T-helper 2 cell treated with Interferon-gamma antibody and Interleukin-4, amounts not matched to agents 100 ng/mL and 5 ng/mL, for 36 hours (primary cell): ENCODE results near the gene CPSF7. TPM values are rescaled to one million over a fixed set of nuclear protein-coding genes. Genes with fewer than 3 reads are reported as not detected.
"Not testable (repeated sequence)": the region's sequence is repeated elsewhere in the genome, so short reads cannot be mapped to it uniquely, and the experiment has no call there.

Experiments
- intact Hi-C: fragments of 100-400 bp; cut with micrococcal nuclease; formaldehyde crosslinking; loops from one replicate; pipeline ENCODE4 v1.15.1; 2023
- total RNA-seq: library from RNA; stranded (reverse); gene quantifications from 2 replicates; pipeline ENCODE4 v1.2.3, GENCODE V29; 2022

CPSF7 gene
- total RNA-seq, 1 donor from 2014 or later, result 120 TPM

DNA sequence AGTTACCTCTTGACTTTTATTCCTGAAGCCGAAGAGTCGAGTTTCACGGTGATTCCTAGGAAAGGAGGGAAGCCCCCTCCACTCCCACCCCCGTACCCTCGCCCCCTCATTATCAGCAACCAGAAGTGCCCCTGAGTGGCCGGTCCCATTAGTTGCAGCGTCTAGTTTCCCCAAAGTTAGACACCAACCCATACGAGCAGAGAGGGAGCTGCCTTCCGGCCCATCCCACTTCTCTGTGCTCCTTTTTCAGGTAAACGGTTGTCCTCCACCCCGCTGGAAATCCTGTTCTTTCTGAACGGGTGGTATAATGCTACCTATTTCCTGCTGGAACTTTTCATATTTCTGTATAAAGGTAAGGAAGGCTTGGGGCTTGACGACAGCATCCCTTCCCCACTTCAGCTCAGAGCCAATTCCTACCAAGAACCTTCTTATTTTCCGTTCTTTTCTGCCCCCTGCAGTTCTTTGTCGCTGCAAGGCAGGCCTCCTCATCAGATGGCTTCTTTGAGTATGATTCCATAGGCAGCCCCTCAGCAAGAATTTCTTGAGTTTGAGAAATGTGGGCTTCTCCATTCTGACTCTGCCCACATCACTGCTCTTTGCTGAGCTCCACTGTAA, 36.7 kb downstream of the CPSF7 start:
- intact Hi-C loops, result loop anchor here (1.0 to 2.0 kb wide), 3 partner anchors 31 to 56 kb away; partner anchors contain the start of genes CPSF7 and TMEM138

DNA sequence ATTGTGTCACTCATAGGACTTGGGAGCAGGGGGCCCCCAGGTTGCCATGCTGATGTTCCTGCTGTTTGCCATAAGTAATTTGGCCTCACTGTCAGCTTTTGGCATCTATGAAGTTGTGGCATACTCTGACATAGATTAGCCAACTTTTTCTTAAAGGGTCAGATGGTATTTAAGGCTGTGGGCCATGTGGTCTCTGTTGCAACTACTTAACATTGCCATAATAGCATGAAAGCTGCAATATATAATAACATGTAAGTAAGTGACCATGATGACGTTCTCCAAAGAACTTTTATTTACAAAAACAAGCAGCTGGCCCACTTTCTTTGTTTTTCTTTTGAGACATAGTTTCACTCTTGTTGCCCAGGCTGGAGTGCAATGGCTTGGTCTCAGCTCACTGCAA, 39.6 kb downstream of the CPSF7 start:
- intact Hi-C loops, result no loop called here

DNA sequence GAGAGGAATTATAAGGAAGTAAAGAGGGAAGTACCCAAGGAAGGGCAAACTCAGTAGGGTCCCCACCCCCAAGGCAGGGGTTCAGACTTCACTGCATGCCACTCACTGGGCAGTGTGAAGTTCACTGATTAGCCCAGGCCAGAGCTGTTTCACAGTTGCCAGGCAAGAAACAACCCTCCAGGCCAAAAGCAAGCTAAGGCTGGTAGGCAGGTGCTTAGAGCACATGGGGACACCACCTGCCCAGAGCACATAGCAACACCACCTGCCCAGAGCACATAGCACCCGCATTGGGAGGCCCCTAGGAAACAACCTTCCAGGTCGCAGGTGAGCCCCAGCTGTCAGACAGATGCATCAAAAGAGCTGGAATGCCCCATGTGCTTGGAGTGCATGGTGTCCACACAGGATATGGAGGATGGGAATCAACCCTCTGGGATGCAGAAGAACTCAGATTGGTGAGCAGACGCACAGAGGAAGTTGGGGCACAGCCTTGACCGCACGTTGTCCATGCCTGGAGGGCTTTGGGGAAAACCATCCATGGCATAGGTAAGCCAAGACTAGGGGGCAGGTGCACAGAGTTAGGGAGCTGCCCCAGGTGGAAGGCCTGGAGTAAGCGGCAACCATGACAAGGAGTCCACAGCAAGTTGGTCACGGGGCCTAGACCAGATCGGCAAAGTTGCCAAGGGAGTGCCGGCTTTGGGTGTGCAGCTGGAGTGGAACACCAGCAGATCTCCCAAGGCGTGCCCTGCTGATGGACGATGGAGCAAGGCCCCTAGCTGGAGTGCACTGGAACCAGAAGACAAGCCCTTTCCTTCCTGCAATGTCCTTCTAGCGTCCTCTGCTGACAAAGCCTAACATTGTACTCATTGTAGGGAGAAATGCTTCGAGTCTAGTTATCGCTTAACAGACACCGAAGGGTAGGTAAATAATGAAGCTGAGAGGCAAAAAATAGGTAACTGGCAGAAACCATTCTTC, 45.2 kb downstream of the CPSF7 start:
- intact Hi-C loops, result loop anchor here (1.0 kb wide), 3 partner anchors 22 to 130 kb away; partner anchors contain the start of gene TMEM138

DNA sequence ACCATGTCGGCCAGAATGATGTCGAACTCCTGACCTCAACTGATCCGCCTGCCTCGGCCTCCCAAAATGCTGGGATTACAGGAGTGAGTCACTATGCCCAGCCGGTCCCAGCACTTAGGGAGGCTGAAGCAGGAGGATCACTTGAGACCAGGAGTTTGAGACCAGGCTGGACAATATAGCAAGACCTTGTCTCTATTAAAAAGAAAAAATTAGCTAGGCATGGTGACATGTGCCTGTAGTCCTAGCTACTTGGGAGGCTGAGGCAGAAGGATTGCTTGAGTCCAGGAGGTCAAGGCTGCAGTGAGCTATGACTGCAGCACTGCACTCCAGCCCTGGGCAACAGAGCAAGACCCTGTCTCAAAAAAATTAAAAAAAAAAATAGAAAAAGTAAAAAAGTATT, 45.9 kb downstream of the CPSF7 start:
- intact Hi-C loops, result not testable (repeated sequence)

DNA sequence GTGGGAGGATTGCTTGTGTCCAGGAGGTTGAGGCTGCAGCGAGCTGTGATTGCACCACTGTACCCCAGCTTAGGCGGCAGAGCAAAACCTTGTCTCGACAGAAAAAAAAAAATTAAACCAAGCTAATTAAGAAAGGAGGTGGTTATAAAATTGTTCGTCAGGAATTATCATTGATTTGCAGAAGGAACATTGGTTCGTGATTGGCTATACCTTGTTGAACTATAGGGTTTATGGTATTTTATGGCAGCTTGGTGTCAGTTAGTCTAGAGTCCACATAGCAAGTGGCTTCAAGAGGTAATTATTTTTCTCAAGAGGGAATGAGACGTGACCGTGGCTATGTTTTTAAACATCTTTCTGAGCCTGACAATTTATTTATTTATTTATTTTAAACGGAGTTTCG, 48.9 kb downstream of the CPSF7 start:
- intact Hi-C loops, result no loop called here

DNA sequence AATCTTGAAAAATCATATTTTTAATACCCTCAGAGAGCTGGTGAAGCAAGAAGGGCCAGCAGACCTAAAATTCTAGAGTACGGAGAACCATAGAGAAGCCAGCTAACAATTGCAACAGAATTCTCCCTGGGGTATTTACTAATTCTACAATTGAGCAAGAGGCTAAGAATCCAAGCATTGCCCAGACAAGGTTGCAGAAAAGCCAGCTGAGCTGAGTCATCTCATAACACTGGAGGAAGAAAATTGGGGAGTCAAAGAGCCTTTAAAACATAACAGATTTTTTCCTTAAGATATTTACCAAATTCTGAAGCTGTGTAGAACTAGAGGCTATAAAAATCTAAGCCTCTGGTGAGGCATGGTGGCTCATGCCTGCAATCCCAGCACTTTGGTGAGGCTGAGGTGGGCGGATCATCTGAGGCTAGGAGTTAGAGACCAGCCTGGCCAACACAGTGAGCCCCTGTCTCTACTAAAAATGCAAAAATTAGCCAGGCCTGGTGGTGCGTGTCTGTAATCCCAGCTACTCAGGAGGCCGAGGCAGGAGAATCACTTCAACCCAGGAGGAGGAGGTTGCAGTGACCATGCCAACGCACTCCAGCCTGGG, 51.0 kb downstream of the CPSF7 start:
- intact Hi-C loops, result no loop called here

DNA sequence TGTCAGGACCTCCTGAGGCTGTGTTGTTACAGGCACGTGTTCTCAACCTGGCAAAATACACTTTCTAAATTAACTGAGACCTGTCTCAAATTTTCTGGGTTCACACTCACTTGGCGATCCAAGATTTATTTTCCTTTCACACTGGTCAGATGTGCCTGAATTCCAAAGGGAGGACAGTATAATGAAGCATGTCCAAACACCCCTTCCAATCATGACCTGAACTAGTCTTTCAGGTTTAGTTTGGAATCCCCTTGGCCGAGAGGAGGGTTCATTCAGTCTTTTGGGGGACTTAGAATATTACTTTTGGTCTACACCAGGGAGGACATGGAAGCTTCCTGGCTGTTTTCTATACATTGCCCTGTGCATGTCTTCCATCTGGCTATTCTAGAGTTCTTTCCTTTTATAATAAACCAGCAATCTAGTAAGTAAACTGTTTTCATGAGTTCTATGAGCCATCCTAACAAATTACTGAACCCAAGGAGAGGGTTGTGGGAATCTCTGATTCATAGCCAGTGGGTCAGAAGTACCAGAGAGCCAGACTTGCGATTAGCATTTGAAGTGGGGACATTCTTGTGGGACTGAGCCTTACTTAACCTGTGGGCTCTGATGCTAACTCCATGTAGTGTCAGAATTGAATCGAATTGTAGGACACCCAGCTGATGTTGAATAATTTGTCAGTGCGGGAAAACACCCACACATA, 52.2 kb downstream of the CPSF7 start:
- intact Hi-C loops, result no loop called here

DNA sequence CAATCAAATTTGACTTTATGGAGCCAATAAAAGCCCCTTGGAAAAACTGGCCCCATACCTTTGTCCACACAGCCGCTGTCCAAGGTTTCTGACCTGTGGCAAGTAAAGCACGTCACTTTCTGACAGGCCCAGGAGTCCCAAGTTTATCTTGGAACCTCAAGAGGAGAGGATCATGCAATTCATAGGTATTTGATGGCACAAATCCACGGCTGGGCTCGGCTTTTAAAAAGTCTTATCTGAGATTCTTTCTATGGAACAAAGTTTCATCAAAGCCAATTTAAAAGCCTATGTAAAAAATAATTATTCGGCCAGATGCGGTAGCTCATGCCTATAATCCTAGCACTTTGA, 54.0 kb downstream of the CPSF7 start:
- intact Hi-C loops, result no loop called here

DNA sequence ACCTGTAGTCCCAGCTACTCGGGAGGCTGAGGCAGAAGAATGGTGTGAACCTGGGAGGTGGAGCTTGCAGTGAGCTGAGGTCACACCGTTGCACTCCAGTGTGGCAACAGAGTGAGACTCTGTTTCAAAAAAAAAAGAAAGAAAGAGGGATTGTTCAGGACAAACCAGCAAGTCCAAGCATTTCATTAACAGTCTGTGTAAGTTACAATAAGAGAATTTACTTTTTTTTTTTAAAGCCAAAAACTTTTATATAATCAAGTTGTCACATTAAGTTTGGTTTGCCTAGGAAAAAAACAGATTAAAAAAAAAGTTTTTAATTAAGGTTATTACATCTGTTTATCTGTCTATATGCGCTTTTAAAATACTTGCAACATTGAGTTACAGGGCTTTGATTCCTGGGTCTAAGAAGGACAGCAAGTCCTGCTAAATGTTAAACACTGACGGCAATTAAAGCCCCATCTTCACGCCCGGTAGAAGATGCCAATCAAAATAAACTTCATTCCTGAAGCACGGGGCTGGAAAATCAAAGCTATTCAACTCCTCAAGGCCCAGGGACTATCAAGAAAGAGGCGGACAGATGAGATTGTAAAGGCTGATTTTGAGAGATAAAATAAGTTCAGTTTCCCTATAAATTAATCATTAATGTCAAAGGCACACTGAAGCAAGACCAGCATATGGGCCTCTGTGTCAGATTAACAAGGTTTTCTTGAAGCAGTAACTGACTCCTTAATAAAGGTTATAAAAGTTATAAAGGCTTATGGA, 56.9 kb downstream of the CPSF7 start:
- intact Hi-C loops, result no loop called here

DNA sequence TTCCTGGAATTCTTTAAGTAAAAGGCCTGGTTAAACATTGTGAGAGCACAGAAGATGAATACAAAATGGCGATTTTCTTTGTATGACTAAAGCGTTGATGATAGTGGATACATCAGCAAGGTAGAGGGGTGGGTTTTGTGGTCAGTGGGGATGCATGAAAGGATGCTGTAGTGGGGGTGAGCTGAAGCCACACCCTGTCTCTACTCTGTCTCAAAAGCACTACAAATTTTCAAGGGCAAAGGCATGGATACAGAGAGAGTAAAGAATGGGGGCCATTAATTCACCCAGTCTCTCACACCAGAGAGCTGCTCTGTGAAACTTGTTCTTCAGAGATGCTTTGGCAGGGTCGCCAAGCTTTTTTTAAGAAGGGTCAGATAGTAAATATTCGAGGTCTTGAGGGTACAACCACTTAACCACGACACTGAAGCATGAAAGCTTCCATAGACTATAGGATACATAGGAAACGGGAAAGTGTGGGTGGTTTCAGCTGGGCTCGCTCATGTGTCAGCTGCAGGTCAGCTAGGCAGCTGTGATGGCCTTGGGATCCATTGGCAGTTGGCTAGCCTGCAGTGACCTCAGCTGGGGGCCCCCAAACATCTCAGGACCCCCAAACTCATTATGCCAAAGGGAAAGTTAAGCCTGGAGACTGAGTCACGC, 59.3 kb downstream of the CPSF7 start:
- intact Hi-C loops, result no loop called here

DNA sequence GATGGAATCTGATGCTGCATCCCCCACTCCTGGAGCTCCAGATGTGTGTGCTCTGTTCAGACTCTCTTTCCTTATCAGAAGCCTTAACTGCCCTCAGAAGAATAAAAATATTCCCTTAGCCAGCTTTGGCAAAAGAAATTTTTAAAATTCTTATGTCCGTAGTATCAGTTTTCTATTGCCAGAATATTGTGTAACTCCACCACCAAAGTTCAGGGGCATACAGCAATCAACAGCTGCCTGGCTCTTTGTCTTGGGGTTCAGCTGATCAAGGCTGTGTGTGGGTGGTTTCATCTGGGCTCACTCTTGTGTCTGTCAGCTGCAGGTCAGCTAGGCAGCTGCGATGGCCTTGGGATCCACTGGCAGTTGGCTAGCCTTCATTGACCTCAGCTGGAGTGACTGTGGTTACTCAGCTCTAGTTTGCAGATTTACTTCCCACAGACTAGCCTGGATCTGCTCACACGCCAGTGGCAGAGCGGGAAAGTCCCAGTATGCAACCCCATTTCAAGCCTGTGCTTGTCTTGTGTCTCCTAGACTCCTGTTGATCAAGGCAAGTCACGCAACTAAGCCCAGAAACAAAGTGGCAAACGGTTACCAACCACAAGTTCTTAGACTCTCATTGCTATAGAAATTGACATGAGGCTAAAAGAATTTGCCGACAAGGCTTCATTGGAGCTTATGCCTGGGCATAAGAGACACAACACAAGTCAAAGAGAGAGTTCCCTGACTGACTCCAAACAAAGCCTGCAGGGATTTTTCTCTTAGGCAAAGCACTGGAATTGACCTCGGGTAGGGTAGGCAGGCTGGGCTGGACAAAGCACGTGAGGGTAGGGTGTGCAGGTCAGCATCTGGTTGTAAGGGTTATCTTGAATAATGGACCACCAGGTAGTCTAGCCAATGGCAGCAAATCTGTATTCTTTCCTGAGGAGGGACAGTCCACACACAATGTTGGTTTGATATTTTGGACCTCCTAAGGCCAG, 60.1 kb downstream of the CPSF7 start:
- intact Hi-C loops, result no loop called here

DNA sequence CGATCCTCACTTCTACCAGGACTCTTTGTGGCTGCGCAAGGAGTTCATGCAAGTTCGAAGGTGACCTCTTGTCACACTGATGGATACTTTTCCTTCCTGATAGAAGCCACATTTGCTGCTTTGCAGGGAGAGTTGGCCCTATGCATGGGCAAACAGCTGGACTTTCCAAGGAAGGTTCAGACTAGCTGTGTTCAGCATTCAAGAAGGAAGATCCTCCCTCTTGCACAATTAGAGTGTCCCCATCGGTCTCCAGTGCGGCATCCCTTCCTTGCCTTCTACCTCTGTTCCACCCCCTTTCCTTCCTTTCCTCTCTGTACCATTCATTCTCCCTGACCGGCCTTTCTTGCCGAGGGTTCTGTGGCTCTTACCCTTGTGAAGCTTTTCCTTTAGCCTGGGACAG, 61.1 kb downstream of the CPSF7 start:
- intact Hi-C loops, result no loop called here

DNA sequence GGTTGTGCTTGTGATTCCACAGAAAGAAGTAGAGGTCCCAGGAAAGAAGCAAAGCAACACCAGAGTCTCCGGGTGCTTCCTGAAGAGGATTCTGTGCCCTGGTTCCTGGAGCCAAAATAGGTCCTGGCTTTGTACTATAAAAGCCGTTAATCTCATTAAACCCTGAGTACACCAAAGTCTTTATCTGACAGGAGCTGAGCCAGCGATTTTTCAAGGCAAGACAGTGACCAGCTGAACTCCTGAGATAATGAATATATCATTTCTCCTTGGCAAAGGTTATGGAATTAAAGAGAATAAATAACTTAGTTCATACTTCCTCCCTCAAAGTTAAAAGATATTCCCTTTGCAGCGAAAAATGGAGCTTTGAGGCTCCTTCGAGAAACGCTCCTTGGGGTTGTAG, 62.4 kb downstream of the CPSF7 start:
- intact Hi-C loops, result no loop called here

DNA sequence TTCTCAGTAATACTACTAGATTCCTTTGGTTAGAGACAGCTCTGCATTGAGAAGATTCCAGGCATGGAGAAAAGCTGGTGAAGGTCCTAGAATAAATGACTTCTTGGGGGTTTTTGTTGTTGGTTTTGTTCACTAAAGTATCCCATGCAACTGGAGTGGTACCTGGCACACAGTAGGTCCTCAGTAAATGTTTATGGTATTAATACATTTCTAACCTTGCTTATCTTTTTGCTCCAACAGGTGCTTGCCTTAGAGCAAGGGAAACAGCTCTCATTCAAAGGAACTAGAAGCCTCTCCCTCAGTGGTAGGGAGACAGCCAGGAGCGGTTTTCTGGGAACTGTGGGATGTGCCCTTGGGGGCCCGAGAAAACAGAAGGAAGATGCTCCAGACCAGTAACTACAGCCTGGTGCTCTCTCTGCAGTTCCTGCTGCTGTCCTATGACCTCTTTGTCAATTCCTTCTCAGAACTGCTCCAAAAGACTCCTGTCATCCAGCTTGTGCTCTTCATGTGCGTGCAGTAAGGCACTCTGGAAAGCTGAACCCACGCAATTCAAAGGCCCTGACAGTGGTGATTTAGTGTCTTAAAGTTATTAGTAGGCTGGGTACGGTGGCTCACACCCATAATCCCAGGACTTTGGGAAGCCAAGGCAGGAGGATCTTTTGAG, 65.6 kb downstream of the CPSF7 start:
- intact Hi-C loops, result no loop called here

DNA sequence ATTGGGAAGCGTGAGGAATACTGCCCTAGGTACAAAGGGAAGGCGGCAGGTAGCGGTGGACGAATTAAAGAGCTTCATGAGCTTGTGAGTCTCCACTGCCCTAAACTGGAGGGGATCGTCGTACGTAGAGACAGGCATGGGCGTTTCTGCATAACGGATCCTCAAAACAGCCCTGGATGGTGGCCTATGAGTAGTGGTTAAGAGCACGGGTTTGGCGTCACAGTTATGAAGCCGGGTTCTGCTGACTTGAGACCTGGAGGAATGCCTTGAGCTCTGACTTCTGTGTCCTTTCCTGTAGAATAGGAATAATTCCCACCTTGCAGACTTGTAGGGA, 67.3 kb downstream of the CPSF7 start:
- intact Hi-C loops, result loop anchor here (1.0 kb wide), 4 partner anchors 23 to 68 kb away; partner anchors contain the start of genes SDHAF2 and TMEM216

DNA sequence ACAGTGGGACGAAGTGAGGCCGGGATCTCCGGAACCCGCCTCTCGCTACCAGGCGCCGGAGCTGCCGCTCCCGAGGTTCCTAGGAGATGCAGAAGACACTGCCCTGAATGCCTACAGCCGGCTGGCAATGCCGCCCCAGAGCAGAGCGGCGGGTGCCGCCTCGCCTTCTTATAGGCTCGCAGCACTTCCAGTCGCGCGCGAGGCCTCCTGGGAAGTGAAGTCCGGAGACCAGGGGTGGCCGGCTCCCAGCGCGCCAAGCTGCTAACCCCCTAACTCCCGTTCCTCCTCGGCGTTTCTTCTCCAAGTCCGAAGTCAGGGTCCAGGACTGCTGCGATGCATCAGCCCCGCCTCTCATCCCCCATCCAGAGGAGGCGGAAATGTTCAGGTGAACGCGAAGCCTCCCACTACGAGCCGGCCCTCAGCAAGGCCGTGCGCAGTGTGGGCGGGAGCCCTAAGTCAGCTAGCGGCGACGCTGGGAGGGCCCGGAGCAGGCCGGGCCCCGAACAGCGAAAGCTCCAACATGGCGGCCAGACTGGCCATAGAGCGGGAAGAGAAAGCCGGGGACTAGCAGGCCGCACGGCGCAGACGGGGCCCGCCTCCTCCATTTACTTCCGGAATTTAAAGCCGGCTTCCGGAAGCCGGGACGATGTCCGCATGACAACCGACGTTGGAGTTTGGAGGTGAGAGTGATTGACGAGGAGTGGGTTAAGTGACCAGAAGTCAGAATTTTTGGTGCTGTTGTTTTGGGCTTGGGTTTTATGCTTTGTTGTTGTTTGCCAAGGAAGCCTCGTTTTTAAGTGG, 67.8 kb downstream of the CPSF7 start, which contains the start of the genes CYB561A3 and TMEM138:
Gene CYB561A3 (minus strand): TSS at position 142 of the 801 bp plus-strand sequence. CDS start 5,169 bp downstream, outside the sequence.
Gene TMEM138 (plus strand): TSS at position 634 of the 801 bp plus-strand sequence. CDS start 2,017 bp downstream, outside the sequence.
- intact Hi-C loops, result loop anchor here (1.0 kb wide), 4 partner anchors 23 to 68 kb away; partner anchors contain the start of genes SDHAF2 and TMEM216

DNA sequence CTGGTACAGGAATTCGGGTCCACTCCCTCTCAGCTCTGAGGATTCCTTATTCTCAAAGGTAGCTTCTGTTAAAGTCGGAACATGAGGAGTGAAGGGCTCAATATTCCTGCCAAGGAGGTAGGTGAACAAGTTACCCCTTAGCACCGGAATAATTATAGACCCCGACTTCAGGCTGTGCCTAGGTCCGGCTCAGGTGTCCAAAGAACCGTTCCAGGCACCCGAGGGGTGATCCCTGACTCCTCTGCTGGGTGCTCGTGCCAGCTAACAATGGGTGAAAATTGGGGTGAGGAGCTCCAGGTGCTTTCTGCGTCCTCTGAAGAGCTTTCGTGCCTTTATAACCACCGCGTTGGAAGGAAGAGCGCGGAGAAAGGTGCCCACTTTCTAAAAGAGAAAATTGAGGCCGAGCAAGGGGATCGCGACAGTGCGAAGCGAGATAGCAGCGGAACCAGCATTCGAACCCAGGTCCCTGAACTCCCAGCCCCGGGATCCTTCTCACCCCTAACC, 68.5 kb downstream of the CPSF7 start:
- intact Hi-C loops, result no loop called here
